Kidney glomerular epithelial cell (primary cell): ENCODE results near the gene IFT122.
A peak's percentile ranks its signal among the peaks of the same experiment; 100 is the strongest.

Experiments
- DNase-seq: peaks from one replicate; lab custom pipeline; 2025; lab: John Stamatoyannopoulos, UW

Gene IFT122

DNA sequence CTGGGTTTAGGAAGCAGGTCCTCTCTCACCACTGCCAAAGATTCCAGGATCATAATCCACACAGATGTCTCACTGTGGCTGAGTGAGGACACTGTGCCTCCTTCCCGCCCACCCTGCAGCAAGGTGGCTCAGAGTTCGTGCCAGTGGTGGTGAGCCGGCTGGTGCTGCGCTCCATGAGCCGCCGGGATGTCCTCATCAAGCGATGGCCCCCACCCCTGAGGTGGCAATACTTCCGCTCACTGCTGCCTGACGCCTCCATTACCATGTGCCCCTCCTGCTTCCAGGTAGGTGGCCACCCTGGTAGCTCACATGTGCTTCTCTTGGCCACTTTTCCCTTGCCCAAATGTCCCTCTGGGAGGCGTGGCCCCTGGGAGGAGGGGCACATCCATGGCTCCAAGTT is 79.4 kb downstream of the IFT122 start:
- DNase-seq: no peak

DNA sequence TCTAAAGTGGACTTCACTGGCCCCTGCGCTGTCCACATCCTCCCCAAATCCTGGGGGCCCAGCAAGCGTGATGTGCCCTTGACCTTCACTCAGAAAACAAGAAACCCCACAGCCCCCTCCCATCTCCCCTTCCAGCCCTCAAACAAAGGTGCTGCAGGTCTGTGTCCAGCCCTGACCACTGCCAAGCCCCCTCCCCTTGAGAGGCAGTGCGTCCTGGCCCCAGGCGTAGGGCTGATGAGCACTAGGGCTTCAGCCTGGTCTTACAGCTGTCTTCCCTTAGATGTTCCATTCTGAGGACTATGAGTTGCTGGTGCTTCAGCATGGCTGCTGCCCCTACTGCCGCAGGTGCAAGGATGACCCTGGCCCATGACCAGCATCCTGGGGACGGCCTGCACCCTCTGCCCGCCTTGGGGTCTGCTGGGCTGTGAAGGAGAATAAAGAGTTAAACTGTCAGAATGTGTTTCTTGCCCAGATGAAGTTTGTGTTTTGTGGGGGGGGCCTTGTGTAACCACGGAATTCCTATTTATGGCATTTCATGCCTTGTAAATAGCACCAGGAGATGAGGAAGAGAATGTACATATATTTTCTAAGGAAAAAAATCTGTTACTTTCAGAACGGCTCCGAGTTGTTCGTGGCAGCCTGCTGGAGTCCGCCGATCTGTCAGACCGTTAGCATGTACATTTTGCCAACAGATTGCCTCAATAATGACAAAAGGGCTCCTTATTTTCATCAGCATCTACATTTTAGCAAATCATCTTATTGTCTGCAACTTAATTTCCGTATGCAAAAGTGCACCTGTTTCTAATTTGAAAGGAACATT is 80.1 kb downstream of the IFT122 start:
- no peak for DNase-seq

DNA sequence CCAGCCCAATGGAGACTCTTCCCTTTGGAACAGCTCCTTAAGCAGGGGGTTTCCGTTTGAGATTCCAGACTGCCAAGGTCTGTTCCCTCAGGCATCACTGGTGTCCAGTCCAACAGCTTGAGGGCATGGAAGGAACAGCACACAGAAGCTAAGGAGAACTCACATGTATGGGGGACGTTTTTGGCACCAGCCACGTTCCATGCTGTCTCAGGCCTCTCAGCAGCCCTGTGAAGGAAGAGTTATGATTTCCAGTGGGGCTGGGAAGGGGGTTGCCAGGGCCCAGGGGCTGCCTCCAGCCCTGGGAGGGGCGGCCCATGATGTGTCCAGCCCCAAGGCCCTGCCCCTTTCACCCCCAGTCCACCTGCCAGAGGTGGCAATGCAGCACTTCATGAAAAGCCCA is 80.9 kb downstream of the IFT122 start:
- DNase-seq: no peak

DNA sequence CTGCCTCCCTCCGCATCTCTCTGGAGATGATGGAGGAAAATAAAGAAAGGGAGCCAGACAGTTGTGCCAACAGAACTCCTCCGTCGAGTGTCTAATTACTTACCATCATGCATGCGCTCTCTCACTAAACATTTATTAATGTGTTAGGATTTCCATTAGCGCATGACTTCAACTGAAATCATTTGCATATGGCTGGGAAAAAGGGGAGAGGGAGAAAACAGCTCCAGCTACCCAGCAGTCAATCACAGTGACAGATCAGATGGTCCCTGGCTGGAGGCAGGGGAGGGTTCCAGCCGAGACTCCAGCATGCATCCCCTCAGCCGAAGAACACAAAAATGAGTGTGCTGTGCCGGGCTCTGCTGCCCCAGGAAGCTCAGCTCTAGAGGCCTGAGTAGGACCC is 81.6 kb downstream of the IFT122 start:
- no peak for DNase-seq

DNA sequence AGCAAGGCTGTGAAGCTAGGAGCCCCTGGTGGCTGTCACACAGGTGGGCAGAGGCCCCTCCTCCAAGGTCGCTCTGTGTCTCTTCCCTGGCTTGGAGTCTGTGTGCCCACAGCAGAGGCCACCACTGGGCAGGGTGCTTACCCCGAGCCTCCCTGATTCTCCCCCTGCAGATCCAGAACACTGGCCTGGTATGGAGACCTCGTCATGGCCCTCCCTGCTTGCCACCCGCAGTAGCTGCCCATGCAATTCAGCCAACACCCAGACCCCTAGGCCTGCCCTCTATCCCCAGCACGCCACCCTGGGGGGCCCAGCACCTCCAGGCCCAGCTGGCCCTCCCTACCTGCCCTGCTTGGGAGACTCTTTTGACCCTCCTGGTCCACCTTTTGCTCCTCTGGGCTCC is 82.9 kb downstream of the IFT122 start:
- no peak for DNase-seq

DNA sequence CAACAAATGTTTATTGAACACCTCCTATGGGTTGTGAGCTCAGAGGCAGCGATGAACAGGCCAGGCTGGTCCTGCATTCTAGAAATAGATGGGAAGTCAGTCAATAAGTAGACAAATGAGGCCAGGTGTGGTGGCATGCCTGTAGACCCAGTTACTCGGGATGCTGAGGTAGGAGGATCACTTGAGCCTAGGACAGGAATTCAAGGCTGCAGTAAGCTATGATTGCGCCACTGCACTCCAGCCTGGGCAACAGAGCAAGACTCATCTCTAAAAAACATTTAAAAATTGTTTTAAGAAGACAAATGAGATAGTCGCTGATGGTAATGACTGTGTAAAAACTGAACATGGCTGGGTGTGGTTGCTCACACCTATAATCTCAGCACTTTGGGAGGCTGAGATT is 84.1 kb downstream of the IFT122 start:
- no peak for DNase-seq

DNA sequence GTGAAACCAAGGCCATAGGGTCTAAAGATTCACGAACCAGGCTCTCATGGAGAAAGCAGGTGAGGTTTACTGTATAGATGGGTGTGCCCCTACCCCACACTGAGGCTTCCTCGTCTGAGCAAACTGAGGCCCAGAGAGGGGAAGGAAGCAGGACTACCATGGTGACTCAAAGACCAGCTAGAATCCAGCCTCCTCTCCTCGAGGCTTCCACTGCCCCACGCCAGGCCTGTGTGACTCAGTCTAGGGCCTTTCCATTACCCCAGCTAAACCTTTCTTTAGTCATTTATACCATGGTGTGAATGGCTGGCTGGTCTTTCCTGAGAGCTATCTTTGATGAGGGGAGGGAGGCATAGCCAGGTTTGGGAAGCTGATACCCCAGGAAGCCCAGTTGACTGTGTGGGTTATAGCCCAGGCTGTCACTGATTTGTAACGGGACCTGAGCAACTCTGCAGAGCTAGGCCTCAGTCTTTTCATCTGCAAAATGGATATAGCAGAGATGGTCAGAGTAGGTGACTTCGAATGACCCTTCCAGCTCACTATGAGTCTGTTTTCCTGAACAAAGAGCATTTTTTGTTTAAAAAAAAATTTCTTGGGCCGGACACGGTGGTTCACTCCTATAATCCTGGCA is 85.4 kb downstream of the IFT122 start:
- no peak for DNase-seq

DNA sequence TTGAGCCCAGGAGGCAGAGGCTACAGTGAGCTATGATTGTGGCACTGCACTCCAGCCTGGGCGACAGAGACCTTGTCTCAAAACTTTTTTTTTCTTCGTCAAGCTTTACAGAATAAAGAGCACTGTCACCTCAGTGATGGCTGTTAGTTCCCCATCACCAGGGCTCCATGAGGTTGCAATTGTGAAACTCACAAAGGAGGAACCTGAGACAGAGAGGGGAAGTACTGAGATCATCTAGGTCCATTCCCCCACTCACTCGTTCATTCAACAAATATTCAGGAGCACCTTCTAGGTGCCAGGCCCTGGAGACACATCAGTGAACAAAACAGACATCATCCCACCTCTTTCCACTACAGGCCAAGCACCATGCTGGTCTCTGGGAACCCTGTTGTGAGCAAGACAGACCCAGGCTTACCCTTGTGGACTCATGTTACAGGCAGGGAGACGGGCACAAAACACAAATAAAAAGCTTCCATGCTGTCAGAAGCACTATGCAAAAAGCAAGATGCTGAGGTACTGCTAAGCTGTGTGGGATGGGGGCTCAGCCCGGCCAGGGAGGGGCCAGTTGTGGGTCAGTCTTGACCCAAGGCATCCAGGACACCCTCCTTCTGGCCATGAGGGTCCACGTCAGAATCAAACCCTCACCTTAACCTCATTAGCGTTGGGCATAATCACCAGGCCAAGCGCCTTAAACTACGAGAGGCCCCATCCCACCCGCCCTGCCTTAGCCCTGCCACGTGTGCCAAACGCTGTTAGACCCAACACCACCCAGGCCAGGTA is 86.3 kb downstream of the IFT122 start:
- DNase-seq: no peak

DNA sequence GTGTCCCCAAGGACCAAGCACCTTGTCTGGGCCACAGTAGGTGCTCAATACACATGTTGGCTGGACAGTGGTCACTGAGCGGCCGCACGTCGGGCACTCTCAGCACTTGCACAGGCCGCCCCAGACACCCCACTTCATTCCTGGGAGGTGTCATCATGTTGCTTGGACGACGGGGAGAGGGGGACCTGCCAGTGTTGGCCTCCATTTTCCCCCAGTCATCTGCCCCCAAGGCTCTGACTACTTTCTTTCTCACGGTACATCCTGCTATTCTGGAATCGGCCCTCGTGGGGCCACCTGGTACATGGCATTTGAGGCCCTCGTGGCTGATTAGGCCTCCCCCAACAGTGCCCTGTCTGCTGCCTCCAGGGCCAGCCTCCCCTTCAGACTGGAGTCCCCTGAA is 87.2 kb downstream of the IFT122 start:
- no peak for DNase-seq

DNA sequence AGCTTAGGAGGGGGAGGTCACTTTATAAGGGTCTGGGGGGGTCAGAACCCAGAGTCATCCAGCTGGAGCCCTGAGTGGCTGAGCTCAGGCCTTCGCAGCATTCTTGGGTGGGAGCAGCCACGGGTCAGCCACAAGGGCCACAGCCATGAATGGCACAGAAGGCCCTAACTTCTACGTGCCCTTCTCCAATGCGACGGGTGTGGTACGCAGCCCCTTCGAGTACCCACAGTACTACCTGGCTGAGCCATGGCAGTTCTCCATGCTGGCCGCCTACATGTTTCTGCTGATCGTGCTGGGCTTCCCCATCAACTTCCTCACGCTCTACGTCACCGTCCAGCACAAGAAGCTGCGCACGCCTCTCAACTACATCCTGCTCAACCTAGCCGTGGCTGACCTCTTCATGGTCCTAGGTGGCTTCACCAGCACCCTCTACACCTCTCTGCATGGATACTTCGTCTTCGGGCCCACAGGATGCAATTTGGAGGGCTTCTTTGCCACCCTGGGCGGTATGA is 88.6 kb downstream of the IFT122 start, which contains the start of gene RHO:
Gene RHO (plus strand): TSS at position 51 of the 512 bp plus-strand sequence. CDS start 95 bp downstream, at position 146.
- no peak for DNase-seq

DNA sequence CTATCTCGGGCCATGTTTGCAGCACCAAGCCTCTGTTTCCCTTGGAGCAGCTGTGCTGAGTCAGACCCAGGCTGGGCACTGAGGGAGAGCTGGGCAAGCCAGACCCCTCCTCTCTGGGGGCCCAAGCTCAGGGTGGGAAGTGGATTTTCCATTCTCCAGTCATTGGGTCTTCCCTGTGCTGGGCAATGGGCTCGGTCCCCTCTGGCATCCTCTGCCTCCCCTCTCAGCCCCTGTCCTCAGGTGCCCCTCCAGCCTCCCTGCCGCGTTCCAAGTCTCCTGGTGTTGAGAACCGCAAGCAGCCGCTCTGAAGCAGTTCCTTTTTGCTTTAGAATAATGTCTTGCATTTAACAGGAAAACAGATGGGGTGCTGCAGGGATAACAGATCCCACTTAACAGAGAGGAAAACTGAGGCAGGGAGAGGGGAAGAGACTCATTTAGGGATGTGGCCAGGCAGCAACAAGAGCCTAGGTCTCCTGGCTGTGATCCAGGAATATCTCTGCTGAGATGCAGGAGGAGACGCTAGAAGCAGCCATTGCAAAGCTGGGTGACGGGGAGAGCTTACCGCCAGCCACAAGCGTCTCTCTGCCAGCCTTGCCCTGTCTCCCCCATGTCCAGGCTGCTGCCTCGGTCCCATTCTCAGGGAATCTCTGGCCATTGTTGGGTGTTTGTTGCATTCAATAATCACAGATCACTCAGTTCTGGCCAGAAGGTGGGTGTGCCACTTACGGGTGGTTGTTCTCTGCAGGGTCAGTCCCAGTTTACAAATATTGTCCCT is 89.6 kb downstream of the IFT122 start:
- DNase-seq: no peak

DNA sequence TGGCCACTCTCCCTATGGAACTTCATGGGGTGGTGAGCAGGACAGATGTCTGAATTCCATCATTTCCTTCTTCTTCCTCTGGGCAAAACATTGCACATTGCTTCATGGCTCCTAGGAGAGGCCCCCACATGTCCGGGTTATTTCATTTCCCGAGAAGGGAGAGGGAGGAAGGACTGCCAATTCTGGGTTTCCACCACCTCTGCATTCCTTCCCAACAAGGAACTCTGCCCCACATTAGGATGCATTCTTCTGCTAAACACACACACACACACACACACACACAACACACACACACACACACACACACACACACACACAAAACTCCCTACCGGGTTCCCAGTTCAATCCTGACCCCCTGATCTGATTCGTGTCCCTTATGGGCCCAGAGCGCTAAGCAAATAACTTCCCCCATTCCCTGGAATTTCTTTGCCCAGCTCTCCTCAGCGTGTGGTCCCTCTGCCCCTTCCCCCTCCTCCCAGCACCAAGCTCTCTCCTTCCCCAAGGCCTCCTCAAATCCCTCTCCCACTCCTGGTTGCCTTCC is 90.3 kb downstream of the IFT122 start:
- DNase-seq: peak; percentile 43

DNA sequence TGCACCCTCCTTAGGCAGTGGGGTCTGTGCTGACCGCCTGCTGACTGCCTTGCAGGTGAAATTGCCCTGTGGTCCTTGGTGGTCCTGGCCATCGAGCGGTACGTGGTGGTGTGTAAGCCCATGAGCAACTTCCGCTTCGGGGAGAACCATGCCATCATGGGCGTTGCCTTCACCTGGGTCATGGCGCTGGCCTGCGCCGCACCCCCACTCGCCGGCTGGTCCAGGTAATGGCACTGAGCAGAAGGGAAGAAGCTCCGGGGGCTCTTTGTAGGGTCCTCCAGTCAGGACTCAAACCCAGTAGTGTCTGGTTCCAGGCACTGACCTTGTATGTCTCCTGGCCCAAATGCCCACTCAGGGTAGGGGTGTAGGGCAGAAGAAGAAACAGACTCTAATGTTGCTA is 90.8 kb downstream of the IFT122 start:
- DNase-seq: no peak

DNA sequence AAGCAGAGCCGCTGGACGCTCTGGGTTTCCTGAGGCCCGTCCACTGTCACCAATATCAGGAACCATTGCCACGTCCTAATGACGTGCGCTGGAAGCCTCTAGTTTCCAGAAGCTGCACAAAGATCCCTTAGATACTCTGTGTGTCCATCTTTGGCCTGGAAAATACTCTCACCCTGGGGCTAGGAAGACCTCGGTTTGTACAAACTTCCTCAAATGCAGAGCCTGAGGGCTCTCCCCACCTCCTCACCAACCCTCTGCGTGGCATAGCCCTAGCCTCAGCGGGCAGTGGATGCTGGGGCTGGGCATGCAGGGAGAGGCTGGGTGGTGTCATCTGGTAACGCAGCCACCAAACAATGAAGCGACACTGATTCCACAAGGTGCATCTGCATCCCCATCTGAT is 91.7 kb downstream of the IFT122 start:
- no peak for DNase-seq

DNA sequence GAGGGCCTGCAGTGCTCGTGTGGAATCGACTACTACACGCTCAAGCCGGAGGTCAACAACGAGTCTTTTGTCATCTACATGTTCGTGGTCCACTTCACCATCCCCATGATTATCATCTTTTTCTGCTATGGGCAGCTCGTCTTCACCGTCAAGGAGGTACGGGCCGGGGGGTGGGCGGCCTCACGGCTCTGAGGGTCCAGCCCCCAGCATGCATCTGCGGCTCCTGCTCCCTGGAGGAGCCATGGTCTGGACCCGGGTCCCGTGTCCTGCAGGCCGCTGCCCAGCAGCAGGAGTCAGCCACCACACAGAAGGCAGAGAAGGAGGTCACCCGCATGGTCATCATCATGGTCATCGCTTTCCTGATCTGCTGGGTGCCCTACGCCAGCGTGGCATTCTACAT is 92.2 kb downstream of the IFT122 start:
- no peak for DNase-seq

DNA sequence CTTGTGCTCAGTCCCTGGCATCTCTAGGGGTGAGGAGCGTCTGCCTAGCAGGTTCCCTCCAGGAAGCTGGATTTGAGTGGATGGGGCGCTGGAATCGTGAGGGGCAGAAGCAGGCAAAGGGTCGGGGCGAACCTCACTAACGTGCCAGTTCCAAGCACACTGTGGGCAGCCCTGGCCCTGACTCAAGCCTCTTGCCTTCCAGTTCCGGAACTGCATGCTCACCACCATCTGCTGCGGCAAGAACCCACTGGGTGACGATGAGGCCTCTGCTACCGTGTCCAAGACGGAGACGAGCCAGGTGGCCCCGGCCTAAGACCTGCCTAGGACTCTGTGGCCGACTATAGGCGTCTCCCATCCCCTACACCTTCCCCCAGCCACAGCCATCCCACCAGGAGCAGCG is 93.4 kb downstream of the IFT122 start:
- DNase-seq: no peak

DNA sequence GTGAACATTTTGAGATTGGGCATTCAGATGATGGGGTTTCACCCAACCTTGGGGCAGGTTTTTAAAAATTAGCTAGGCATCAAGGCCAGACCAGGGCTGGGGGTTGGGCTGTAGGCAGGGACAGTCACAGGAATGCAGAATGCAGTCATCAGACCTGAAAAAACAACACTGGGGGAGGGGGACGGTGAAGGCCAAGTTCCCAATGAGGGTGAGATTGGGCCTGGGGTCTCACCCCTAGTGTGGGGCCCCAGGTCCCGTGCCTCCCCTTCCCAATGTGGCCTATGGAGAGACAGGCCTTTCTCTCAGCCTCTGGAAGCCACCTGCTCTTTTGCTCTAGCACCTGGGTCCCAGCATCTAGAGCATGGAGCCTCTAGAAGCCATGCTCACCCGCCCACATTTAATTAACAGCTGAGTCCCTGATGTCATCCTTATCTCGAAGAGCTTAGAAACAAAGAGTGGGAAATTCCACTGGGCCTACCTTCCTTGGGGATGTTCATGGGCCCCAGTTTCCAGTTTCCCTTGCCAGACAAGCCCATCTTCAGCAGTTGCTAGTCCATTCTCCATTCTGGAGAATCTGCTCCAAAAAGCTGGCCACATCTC is 94.5 kb downstream of the IFT122 start:
- no peak for DNase-seq

DNA sequence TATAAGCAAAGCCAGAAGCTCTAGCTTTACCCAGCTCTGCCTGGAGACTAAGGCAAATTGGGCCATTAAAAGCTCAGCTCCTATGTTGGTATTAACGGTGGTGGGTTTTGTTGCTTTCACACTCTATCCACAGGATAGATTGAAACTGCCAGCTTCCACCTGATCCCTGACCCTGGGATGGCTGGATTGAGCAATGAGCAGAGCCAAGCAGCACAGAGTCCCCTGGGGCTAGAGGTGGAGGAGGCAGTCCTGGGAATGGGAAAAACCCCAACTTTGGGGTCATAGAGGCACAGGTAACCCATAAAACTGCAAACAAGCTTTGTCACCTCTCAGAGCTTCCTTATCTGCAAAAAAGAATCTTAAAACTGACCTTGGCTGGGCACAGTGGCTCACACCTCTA is 95.1 kb downstream of the IFT122 start:
- DNase-seq: no peak

DNA sequence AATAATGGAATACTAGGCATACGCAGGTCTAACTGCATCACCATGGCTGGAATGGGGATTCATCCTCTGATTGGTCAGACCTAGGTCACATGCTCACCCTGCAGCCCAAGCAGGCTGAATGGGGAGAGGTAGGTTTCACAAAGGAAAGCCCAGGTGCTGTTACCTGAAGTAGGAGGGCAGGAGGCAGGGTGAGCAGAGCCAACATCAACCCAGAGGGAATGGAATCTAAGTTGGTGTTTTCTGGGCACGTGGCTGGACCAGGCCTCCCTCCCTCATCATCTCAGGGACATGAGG is 96.3 kb downstream of the IFT122 start:
- DNase-seq: no peak

DNA sequence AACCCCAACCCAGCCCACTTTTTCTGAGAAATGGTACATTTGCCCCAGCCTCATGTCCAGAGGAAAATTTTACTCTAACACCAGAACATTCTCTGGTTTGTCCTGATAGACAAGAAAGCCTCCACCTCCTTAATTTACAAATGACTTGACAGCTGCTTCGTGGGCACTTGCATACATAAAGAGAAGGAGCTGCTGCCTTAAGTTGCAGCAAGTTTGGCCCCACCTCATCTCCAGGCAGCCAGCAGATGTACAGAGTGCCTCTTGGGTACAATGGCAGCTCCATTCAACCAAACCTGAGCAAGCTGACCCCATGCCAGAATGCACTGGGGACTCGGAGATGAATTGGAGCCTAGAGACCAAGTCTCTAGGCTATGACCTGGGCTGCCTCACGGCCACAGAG is 96.8 kb downstream of the IFT122 start:
- no peak for DNase-seq

DNA sequence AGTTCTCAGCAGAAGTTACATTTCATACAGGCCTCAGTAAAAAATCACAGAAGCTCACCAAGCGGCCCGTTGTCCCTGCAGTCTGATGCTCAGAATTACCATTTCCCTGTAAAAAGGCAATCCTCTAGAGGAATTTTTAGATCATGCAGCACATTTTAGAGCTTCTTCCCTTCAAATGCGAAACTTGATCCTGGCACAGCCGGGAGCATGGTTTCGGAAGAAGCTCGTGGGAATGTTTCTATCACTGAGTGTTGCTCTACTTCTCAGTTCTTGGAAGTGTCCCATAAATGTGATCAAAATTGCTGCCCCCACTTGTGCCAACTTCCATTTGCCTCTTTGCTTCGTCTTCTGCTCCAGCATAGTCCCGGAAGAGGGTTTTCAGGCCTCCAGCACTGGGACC is 99.2 kb downstream of the IFT122 start:
- DNase-seq: no peak
